ENCODE data around the gene TUBB2B. TPM values are rescaled to one million over a fixed set of nuclear protein-coding genes. Genes with fewer than 3 reads are reported as not detected.

TUBB2B gene
- total RNA-seq, 1 experiment from 2014 or later = 0.86 TPM

DNA sequence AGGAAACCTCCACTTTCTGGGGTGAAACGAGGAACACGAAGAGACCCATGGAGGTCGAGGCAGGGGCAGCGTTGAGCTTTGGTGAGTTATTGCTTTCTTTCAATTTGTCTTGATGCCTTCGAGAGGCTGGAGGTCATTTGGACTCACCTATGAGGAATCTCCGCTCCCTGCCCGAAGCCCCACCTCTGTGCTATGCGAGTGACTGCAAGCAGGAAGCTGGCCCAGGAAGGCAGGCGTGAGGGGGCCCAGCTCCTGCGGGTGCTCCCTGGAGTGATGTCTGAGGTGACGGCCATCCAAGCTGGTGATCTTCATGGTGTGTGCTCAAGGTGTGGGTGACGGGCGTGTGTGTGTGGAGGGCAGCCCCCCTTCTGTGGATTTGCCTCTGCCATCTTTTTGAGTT lies 44.3 kb upstream of the TUBB2B start:
- ATAC-seq = no peak
- Histone ChIP-seq H3K9me2 (ENCODE audit: insufficient read depth) (no peaks in the 10 kb centered on the region), H3K27ac (ENCODE audit: low read depth, low read length) (no peak overlapping the region), H3K36me3 (ENCODE audit: control insufficient read depth in 1 of 2, insufficient read depth in 2 of 2, low read length in 2 of 2) (peaks cover 6 to 11% of the 10 kb centered on the region in 2 experiments; a peak in 3 of 4 replicates), H4K20me1 (ENCODE audit: insufficient read depth) (no peaks in the 10 kb centered on the region), H3K9me3 (ENCODE audit: control insufficient read depth in 1 of 2, insufficient read depth in 1 of 2, low read depth in 1 of 2, low read length in 2 of 2) (no peaks in the 10 kb centered on the region), H3K4me1 (ENCODE audit: control insufficient read depth in 1 of 2, insufficient read depth in 2 of 2, low read length in 2 of 2) (no peaks in the 10 kb centered on the region), H3K9ac (ENCODE audit: low read length) (no peak overlapping the region), H3K4me3 (replicated peaks in 1 of 2; ENCODE audit: low read depth in 1 of 2, low read length in 2 of 2) (no peak overlapping the region), H3K4me2 (ENCODE audit: low read length) (no peak overlapping the region), H3K79me2 (ENCODE audit: insufficient read depth, low read length) (peaks cover 13% of the 10 kb centered on the region; the same call in 1 of the 2 replicates), H2AFZ (ENCODE audit: low read depth, low read length, poor library complexity, severe bottlenecking) (no peak overlapping the region), H3K27me3 (ENCODE audit: insufficient read depth, low read length) (no peaks in the 10 kb centered on the region)
- ChIA-PET POLR2A (no interaction called here), CTCF (no interaction called here), RAD21 (ENCODE audit: low non-redundant PET in 1 of 2, low total read pairs in 2 of 2, uncharacterized antibody in 2 of 2, unreplicated experiment in 2 of 2) (no interaction called here)
- TF ChIP-seq CBX3 (IDR thresholded peaks at IDR 0.05; ENCODE audit: low read depth) (no peak), SRF (IDR thresholded peaks at IDR 0.05; ENCODE audit: low read depth) (no peak), ZFX (IDR thresholded peaks at IDR 0.05) (no peak), EZH2 (IDR thresholded peaks at IDR 0.05) (no peak), REST (IDR thresholded peaks at IDR 0.05; ENCODE audit: low read depth) (no peak), SIN3A (IDR thresholded peaks at IDR 0.05; ENCODE audit: low read depth) (no peak), EZH2phosphoT487 (IDR thresholded peaks at IDR 0.05; ENCODE audit: borderline replicate concordance) (no peak), ZNF274 (IDR thresholded peaks at IDR 0.05; ENCODE audit: low read depth, low read length) (no peak)
- DNase-seq (ENCODE audit: low read depth, low spot score) = no peak
- intact Hi-C loops (cut with micrococcal nuclease) = loop anchor here (10.0 kb wide), 1 partner anchor 703 kb away; no protein-coding TSS in a partner anchor
- BruUV-seq (replicated peaks) = no TSS peak

Data from HCT116 (cell line).